Natural killer cell treated with Interleukin-12 subunit alpha and Interleukin-12 subunit beta and Interleukin-15 and Interleukin-18, amount 100 ng/mL, for 72 hours (primary cell): Measurements from ENCODE around the gene TRIP12. TPM values are rescaled to one million over a fixed set of nuclear protein-coding genes. Genes with fewer than 3 reads are reported as not detected.
"Not testable (repeated sequence)": the region's sequence is repeated elsewhere in the genome, so short reads cannot be mapped to it uniquely, and the experiment has no call there.

Experiments
- ATAC-seq, 2 donors: fragments of 150-1000 bp; cut with Tn5 transposase in 1 of 2; sonication (Bioruptor Pico), chemical (Tn5 transposase) in 1 of 2; 2 replicates each; pipeline ENCODE4 v1.10.0; 2021
- DNase-seq: peaks from one replicate; pipeline ENCODE4 v3.0.0; 2022; ENCODE audit warnings: low spot score
- H3K27ac Mint-ChIP-seq, 2 donors: 1 replicate in 1 of 2; 2 replicates in 1 of 2; pipeline ENCODE4 v1.8.0; 2022; ENCODE audit warnings: mixed read lengths in 2 of 2, mild to moderate bottlenecking in 1 of 2, moderate library complexity in 1 of 2
- H3K27me3 Mint-ChIP-seq, 2 donors: 1 replicate in 1 of 2; 2 replicates in 1 of 2; pipeline ENCODE4 v1.8.0; 2022; ENCODE audit warnings: mixed read lengths in 2 of 2
- H3K36me3 Mint-ChIP-seq: one replicate; pipeline ENCODE4 v1.8.0; 2022; ENCODE audit warnings: mixed read lengths
- H3K4me1 Mint-ChIP-seq, 2 donors: 1 replicate in 1 of 2; 2 replicates in 1 of 2; pipeline ENCODE4 v1.8.0; 2022; ENCODE audit warnings: low read depth in 2 of 2, mixed read lengths in 2 of 2, mild to moderate bottlenecking in 1 of 2
- H3K4me3 Mint-ChIP-seq: one replicate; pipeline ENCODE4 v1.8.0; 2022; ENCODE audit warnings: mixed read lengths
- H3K9me3 Mint-ChIP-seq: 2 replicates; pipeline ENCODE4 v1.8.0; 2022; ENCODE audit warnings: mixed read lengths
- total RNA-seq, 2 donors: library from RNA; stranded (reverse); gene quantifications; one replicate each; pipeline ENCODE4 v1.2.3, GENCODE V29; 2022

Gene TRIP12
- total RNA-seq, 2 donors from 2014 or later, result 262 to 350 TPM

DNA sequence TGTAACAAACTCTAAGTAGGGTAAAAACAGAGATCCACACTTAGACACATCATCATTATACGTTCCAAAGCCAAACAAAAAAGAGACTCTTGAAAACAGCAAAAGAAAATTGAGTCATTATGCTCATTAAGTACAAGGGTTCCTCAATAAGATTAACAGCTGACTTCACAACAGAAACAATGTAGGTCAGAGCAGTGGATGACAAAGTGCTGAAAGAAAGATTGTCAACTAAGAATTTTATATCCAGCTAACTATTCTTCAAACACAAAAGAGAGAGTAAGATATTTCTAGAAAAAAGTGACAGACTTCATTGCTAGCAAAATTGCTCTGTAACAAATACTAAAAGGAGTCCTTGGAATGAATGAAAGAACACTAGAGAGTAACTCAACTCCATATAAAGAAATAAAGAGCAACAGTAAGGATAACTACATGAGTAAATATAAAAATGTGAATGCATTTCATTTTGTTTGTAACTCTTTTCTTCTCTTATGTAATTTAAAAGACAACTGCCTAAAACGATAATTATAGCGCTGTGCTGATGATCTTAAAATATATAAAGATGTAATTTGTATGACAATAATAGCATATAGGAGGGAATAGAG is 183.7 kb downstream of the TRIP12 start:
- Mint-ChIP-seq H3K4me3 (no peak overlapping the region), H3K27me3 (peaks cover 0 to 1% of the 10 kb centered on the region in 2 donors), H3K9me3 (peaks cover 16% of the 10 kb centered on the region), H3K27ac (no peak overlapping the region), H3K4me1 (peaks cover 0 to 10% of the 10 kb centered on the region in 2 donors), H3K36me3 (peaks cover 24% of the 10 kb centered on the region)
- no peak for ATAC-seq
- no peak for DNase-seq

DNA sequence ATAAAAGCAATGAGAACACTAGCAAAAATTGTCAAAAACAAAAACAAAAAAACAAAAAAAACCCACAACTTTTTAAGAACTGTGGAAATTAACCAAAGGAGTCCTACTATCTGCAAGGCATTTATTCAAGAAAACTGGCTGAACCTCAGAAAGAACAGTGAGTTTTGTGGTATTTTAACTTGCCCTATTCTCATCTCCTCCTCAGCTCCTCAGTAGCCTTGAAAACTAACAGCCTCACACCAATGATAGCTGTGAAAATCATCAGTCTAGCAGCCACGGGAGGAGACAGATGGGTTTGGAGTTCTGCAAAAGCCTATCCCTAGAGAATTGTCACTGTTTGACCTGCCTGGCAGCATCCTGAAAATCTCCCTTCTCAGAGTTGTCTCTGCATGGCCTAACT is 187.4 kb downstream of the TRIP12 start:
- Mint-ChIP-seq H3K4me1 (peaks cover 0 to 10% of the 10 kb centered on the region in 2 donors), H3K4me3 (no peak overlapping the region), H3K27me3 (peaks cover 4 to 21% of the 10 kb centered on the region in 2 donors), H3K36me3 (peaks cover 24% of the 10 kb centered on the region), H3K9me3 (peaks cover 16% of the 10 kb centered on the region), H3K27ac (peak overlapping the region in 1 of 2 donors; percentile 1)
- DNase-seq, result no peak
- ATAC-seq, result no peak

DNA sequence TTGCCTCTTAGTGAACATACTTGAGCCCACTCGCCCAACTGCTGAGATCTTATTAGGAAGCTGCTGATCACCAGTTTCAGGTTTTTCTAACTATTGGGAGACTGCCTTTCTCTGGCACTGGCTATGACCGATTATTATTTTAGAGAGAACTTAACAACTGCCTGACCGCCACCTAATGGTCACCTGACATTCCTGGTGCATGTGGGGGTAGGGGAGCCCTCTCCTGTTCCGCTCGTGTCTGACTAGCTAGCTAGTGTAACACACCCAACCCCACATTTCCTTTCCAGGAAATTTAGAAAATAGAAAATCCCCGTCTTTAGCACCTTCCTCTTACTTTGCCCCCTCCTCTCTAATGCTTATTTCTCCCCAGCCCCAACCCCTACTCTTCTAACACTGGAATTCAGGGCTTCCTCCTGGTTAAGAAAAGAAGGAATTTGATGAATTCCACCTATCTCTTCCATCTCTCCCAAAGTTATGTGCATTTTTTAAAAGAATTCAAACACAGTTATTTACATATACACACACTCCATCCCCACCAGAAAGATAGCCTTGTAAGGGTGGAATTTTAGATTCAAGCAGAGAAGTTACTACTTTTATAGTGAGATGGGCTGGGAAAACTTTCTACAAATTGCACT is 188.1 kb downstream of the TRIP12 start:
- H3K27ac Mint-ChIP-seq, result peak overlapping the region in 1 of 2 donors; percentile 1

DNA sequence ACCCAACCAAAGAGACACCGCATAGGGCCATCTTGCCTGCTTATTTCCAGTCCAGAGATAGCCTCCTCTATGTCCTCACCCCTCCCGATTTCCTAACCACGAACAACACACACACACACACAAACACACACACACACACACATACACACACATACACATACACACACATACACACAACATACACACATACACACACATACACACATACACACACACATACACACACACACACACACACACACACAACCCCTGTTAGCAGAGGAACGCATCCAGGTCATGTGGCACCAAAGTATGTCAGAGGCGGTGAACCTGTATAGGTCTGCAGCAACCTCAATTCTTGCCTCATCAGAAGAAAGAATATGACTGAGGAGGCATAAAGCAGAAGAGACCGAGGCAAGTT is 188.9 kb downstream of the TRIP12 start:
- no peak for DNase-seq
- Mint-ChIP-seq H3K27me3 (peaks cover 4 to 21% of the 10 kb centered on the region in 2 donors), H3K27ac (no peak overlapping the region), H3K9me3 (peaks cover 7% of the 10 kb centered on the region), H3K4me3 (no peak overlapping the region), H3K36me3 (peaks cover 12% of the 10 kb centered on the region), H3K4me1 (peaks cover 0 to 10% of the 10 kb centered on the region in 2 donors)
- ATAC-seq, result peak in 1 of 2 donors; percentile 28

More for the DNA sequence above, 188.1 kb downstream of the TRIP12 start:
- Mint-ChIP-seq H3K9me3 (peaks cover 12% of the 10 kb centered on the region), H3K4me1 (peaks cover 0 to 10% of the 10 kb centered on the region in 2 donors), H3K36me3 (peaks cover 20% of the 10 kb centered on the region), H3K27me3 (peaks cover 4 to 21% of the 10 kb centered on the region in 2 donors), H3K4me3 (no peak overlapping the region)
- no peak for DNase-seq
- ATAC-seq, result no peak

GRCh38 chr2:229731916-229732315 is 189.9 kb downstream of the TRIP12 start:
- ATAC-seq (no peak), DNase-seq (no peak)
- Mint-ChIP-seq H3K27ac (no peak overlapping the region), H3K4me1 (peaks cover 0 to 10% of the 10 kb centered on the region in 2 donors), H3K4me3 (no peak overlapping the region), H3K27me3 (peaks cover 4 to 21% of the 10 kb centered on the region in 2 donors), H3K36me3 (peaks cover 2% of the 10 kb centered on the region), H3K9me3 (peaks cover 2% of the 10 kb centered on the region)

DNA sequence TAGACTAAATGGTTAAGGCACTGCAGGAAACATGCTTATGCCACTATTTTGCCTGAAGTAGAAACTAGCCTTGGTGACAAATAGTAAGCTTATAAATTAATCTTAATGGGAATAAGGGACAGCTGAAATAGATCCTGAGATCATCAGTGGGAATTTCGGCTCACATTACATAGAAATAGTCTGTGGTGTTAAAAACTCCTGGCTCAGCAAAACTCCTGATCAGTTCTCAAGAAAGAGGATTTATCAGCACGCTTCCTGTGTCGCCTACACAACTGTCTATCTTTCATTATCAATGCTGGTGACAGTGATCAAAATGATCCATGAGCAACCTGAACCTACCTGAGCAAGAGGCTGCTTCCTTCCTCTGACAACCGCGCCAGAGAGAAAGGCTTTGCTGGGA is 190.4 kb downstream of the TRIP12 start:
- peaks cover 0 to 10% of the 10 kb centered on the region in 2 donors for H3K4me1 Mint-ChIP-seq
- H3K36me3 Mint-ChIP-seq, result no peaks in the 10 kb centered on the region
- DNase-seq (no peak), ATAC-seq (no peak)
- no peak overlapping the region for H3K4me3 Mint-ChIP-seq
- H3K27me3 Mint-ChIP-seq, result peaks cover 4 to 21% of the 10 kb centered on the region in 2 donors
- H3K9me3 Mint-ChIP-seq, result no peaks in the 10 kb centered on the region
- no peak overlapping the region for H3K27ac Mint-ChIP-seq

- Mint-ChIP-seq H3K9me3 (no peaks in the 10 kb centered on the region), H3K27me3 (peaks cover 11 to 33% of the 10 kb centered on the region in 2 donors), H3K36me3 (no peaks in the 10 kb centered on the region), H3K4me1 (peaks cover 0 to under 1% of the 10 kb centered on the region in 2 donors), H3K4me3 (no peak overlapping the region), H3K27ac (no peak overlapping the region)
- no peak for ATAC-seq
- DNase-seq, result no peak
Observed at GRCh38 chr2:229728370-229728769, 193.4 kb downstream of the TRIP12 start.

GRCh38 chr2:229726643-229727042 is 195.2 kb downstream of the TRIP12 start:
- ATAC-seq, result peak in 1 of 2 donors; percentile 40
- no peaks in the 10 kb centered on the region for H3K4me1 Mint-ChIP-seq

DNA sequence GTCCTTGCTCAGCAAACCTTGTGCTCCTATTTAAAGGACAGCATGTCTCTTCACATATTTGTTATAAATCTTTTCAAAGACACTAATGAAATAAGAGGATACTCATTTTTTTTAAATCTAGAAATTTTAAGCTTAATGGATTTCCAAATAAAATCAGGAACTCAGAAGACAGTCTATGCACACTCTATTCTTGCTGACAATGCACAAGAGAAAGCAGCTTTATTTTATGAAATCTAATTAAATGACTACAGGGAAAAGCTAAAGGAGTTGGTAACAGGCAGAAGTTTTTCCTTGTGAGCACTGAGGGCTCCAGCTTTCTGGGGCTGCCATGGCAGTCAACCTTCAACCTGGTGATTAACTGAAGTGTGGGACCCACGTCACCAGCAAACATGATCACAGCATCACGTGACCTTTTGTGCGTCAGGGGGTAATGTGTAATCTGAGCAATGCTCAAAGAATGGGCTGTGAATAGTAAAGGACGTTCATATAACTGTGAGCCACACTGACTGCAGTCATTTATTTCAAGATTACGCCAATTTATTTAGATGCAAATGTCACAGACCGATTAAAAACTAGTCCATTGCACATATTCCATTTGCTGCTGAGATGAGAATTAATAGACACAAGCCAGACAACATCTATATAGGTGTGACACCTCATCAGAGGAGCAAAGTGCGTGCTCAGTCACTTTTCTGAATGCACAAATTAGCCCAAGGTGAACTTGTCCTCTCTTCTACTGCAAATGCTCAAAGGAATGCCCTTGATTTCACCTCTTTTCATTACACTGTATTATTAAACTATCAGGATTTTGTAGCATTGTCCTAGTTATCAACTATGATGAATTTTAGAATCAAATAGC is 195.9 kb downstream of the TRIP12 start:
- no peaks in the 10 kb centered on the region for H3K9me3 Mint-ChIP-seq
- H3K36me3 Mint-ChIP-seq, result no peaks in the 10 kb centered on the region
- no peak overlapping the region for H3K4me3 Mint-ChIP-seq
- peaks cover 11 to 29% of the 10 kb centered on the region in 2 donors for H3K27me3 Mint-ChIP-seq
- DNase-seq (no peak), ATAC-seq (no peak)
- H3K4me1 Mint-ChIP-seq, result no peaks in the 10 kb centered on the region
- H3K27ac Mint-ChIP-seq, result no peak overlapping the region

More at GRCh38 chr2:229726643-229727042, 195.2 kb downstream of the TRIP12 start:
- Mint-ChIP-seq H3K9me3 (no peaks in the 10 kb centered on the region), H3K36me3 (no peaks in the 10 kb centered on the region), H3K27me3 (peaks cover 11 to 29% of the 10 kb centered on the region in 2 donors), H3K27ac (no peak overlapping the region), H3K4me3 (no peak overlapping the region)
- no peak for DNase-seq

DNA sequence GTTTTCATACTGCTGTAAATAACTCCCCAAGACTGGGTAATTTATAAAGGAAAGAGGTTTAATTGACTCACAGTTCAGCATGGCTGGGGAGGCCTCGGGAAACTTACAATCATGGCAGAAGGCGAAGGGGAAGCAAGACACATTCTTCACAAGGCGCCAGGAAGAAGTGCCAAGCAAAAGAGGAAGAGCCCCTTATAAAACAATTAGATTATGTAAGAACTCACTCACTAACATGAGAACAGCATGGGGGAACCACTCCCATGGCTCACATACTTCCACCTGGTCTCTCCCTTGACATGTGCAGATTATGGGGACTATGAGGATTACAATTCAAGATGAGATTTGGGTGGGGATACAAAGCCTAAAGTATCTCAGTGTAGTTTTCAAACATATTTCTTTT is 198.6 kb downstream of the TRIP12 start:
- H3K4me1 Mint-ChIP-seq, H3K27ac Mint-ChIP-seq: not testable (repeated sequence)

DNA sequence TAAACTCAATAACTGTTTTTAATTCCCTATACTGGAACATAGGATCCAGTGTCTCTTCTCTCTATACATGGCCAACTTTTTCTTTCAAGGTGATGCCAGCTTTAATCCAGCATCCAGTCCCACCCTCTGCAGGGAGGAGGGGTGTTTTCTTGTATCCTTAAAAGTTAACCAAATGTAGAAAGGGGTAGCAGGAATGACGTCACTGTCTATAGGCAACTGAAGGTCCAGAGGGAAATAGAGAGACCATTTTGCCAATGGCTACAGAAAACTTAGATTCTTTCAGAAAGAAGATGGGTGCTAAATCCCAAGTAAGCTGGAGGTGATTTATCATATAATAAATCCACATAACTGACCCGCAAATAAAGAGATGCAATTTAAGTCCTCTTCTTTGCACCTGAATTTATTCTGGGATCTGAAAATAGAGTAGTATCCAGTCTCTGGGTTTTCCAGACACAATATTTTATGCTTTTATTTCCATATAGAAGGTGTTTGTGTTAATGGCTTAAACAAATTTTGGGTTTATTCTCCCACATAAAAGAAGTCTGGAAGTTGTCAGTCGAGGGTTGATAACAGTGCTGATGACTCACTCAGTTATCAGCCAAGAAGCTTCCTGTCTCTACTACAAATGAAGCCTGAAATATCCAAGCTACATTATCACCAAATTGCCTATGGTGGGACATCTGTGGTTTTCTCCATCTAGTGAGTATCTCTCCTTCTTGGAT is 201.7 kb downstream of the TRIP12 start:
- no peaks in the 10 kb centered on the region for H3K9me3 Mint-ChIP-seq
- DNase-seq, result no peak
- no peak overlapping the region for H3K4me3 Mint-ChIP-seq
- peaks cover 24 to 51% of the 10 kb centered on the region in 2 donors for H3K27me3 Mint-ChIP-seq
- peaks cover 0 to 2% of the 10 kb centered on the region in 2 donors for H3K4me1 Mint-ChIP-seq
- H3K27ac Mint-ChIP-seq, result no peak overlapping the region
- ATAC-seq, result no peak
- no peaks in the 10 kb centered on the region for H3K36me3 Mint-ChIP-seq

More for the DNA sequence above, 198.6 kb downstream of the TRIP12 start:
- H3K36me3 Mint-ChIP-seq, DNase-seq, H3K4me3 Mint-ChIP-seq, ATAC-seq, H3K9me3 Mint-ChIP-seq: not testable (repeated sequence)
- H3K27me3 Mint-ChIP-seq, result peaks cover 13 to 28% of the 10 kb centered on the region in 2 donors

- Mint-ChIP-seq H3K27me3 (peaks cover 21 to 44% of the 10 kb centered on the region in 2 donors), H3K36me3 (no peaks in the 10 kb centered on the region), H3K9me3 (no peaks in the 10 kb centered on the region), H3K27ac (no peak overlapping the region), H3K4me3 (no peak overlapping the region), H3K4me1 (peaks cover 0 to 5% of the 10 kb centered on the region in 2 donors)
- no peak for DNase-seq
- ATAC-seq, result no peak
Observed at GRCh38 chr2:229718057-229718456, 203.8 kb downstream of the TRIP12 start.

DNA sequence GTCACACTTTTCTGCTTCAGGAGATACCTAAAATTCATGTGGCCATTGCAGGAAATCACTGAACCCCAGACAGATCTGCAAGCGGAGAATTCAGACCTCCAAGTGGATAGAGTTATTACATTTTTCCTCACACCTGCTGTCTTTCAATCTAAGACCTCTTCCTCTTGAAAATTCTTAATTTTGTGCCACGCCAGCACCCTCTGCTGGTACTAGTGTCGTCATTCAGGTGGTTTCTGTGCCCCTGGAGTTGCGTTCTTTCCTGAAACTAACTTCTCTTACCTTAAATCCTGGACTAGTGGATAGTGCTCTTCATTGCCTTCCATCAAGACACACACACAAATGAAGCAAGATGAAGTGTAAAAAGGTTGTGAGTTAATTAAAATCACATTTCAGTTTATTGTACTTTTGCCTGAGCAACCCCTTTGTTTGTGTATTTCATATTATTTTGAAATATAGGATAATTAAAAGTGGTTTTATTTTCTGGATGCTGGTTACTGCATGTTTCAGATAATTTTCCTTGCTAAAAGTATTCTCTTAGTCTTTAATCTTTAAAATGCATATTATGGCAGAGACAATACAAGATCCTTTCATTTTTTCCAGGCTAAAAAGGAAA is 205.8 kb downstream of the TRIP12 start:
- Mint-ChIP-seq H3K27ac (no peak overlapping the region), H3K4me3 (peak overlapping the region; percentile 15), H3K36me3 (no peaks in the 10 kb centered on the region), H3K4me1 (peaks cover 0 to 5% of the 10 kb centered on the region in 2 donors), H3K9me3 (no peaks in the 10 kb centered on the region), H3K27me3 (peaks cover 41 to 60% of the 10 kb centered on the region in 2 donors)
- ATAC-seq (no peak), DNase-seq (no peak)
